OCI-LY3 (cell line): ENCODE measurements around the gene WBP2.

Experiments
- CTCF ChIP-seq: fragments of 200-600, 300-600 bp; sonication (generic); IDR thresholded peaks from 2 replicates; pipeline ENCODE4 v1.5.1; 2014; ENCODE audit warnings: antibody characterized with exemption, low read length, low read depth
- EZH2phosphoT487 ChIP-seq: fragments of 200-600 bp; shearing (Covaris generic); IDR thresholded peaks from 2 replicates; pipeline ENCODE4 v1.6.1; 2018; ENCODE audit warnings: antibody characterized with exemption, mixed run types, low read depth

DNA sequence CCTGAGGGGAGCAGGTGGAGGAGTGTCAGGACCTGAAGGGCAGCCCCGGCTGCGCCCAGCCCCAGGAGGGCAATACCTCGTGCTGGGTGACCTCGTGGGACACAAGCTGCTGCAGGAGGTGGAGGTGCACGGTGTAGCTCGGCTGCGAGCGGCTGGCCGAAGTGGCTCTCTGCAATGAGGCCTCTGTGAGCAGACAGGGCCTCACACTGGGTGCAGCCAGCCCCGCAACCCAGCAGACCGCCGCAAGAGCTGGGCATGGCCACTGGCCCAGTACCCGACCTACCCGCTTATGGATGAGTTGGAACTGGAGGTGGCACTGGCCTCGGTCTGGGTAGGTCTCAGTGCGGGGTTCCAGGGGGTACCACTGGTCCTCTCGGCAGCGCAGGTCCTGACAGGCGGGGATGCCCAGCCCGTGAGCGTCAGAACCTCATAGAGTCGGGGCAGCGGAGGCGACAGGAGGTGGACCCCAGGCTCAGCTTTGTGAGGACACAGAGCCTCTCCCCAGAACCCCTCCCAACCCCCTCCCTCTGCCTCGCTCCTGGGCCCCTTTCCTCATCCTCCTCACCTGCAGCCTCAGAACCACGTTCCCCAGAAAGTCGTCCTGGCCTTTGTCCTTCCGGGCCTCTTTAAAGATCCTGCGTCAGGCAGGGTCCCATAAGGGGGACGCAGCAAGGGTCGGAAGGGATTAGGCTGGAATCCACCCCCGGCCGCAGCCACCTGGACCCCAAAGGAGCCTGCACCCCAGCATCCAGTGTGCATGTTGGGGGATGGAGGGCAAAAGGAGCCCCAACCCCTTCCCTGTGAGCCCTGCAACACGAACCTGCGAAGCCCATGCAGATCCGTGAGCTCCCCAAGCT lies 15.0 kb downstream of the WBP2 start:
- no peak for TF ChIP-seq CTCF
- TF ChIP-seq EZH2phosphoT487, result no peak
